IMR-90 (cell line): Measurements from ENCODE around the gene INO80E. TPM values are rescaled to one million over a fixed set of nuclear protein-coding genes. Genes with fewer than 3 reads are reported as not detected.

Experiments used
- ATAC-seq: fragments of 200-7000 bp; cut with Tn5 transposase; 2 replicates; pipeline ENCODE4 v1.9.1; 2020; ENCODE audit warnings: low read depth, mild to moderate bottlenecking, moderate library complexity
- BruUV-seq: library from RNA; stranded (reverse); fragments of 400-500 nt; replicated peaks from 2 replicates; lab custom pipeline; 2021; lab: Mats Ljungman, UMichigan
- CTCF ChIA-PET: fragments of 300-600 bp; formaldehyde crosslinking; extraction: SDS; loops from one replicate; lab custom pipeline; 2021; ENCODE audit warnings: antibody characterized with exemption; lab: Yijun Ruan, JAX
- POLR2A ChIA-PET: fragments of 300-600 bp; sonication (Branson Sonifier 250); formaldehyde crosslinking; loops from one replicate; lab custom pipeline; 2022; ENCODE audit warnings: antibody characterized with exemption; ENCODE audit not compliant: unreplicated experiment; lab: Charles Lee
- DNase-seq: peaks from one replicate; pipeline ENCODE4 v3.0.0; 2013
- H2AFZ ChIP-seq: replicated peaks from 2 replicates; pipeline ENCODE3; 2013; ENCODE audit warnings: low read length, mild to moderate bottlenecking; ENCODE audit not compliant: poor library complexity
- H2AK5ac ChIP-seq: 2 replicates; pipeline ENCODE4 v1.6.1; 2013; ENCODE audit warnings: low read depth, low read length, inconsistent platforms
- H2AK9ac ChIP-seq: replicated peaks from 2 replicates; pipeline ENCODE3; 2013; ENCODE audit warnings: mild to moderate bottlenecking, low read depth, low read length, moderate library complexity; ENCODE audit not compliant: poor library complexity
- H2BK120ac ChIP-seq: 2 replicates; pipeline ENCODE4 v1.6.1; 2013; ENCODE audit warnings: low read depth, low read length, inconsistent platforms
- H2BK15ac ChIP-seq: 3 replicates; pipeline ENCODE4 v1.6.1; 2013; ENCODE audit warnings: low read depth, low read length, inconsistent platforms
- H2BK20ac ChIP-seq: 2 replicates; pipeline ENCODE4 v1.6.1; 2013; ENCODE audit warnings: low read depth, mild to moderate bottlenecking, inconsistent platforms, low read length, moderate library complexity
- H2BK5ac ChIP-seq: 2 replicates; pipeline ENCODE4 v1.6.1; 2013; ENCODE audit warnings: mild to moderate bottlenecking, low read depth, low read length, inconsistent platforms; ENCODE audit not compliant: poor library complexity, severe bottlenecking
- H3K14ac ChIP-seq: replicated peaks from 2 replicates; pipeline ENCODE4 v1.6.1; 2013; ENCODE audit warnings: low read depth, low read length, inconsistent platforms
- H3K18ac ChIP-seq: 2 replicates; pipeline ENCODE4 v1.6.1; 2013; ENCODE audit warnings: low read depth, low read length, control low read depth
- H3K23ac ChIP-seq: 2 replicates; pipeline ENCODE4 v1.6.1; 2013; ENCODE audit warnings: low read depth, low read length, inconsistent platforms
- H3K27ac ChIP-seq: 2 replicates; pipeline ENCODE4 v1.5.1; 2013; ENCODE audit warnings: mild to moderate bottlenecking, control low read depth, low read length; ENCODE audit not compliant: insufficient read depth
- H3K27me3 ChIP-seq: 2 replicates; pipeline ENCODE4 v1.6.1; 2013; ENCODE audit warnings: low read length; ENCODE audit not compliant: control insufficient read depth, insufficient read depth
- H3K36me3 ChIP-seq: 2 replicates; pipeline ENCODE4 v1.6.1; 2013; ENCODE audit warnings: low read length, mixed read lengths; ENCODE audit not compliant: control insufficient read depth, insufficient read depth
- H3K4ac ChIP-seq: 2 replicates; pipeline ENCODE4 v1.6.1; 2013; ENCODE audit warnings: low read depth, low read length, inconsistent platforms
- H3K4me1 ChIP-seq: 2 replicates; pipeline ENCODE4 v1.6.1; 2013; ENCODE audit warnings: low read length, mixed read lengths; ENCODE audit not compliant: control insufficient read depth, insufficient read depth
- H3K4me2 ChIP-seq: 2 replicates; pipeline ENCODE4 v1.6.1; 2013; ENCODE audit warnings: low read depth, mild to moderate bottlenecking, control low read depth, low read length, moderate library complexity
- H3K4me3 ChIP-seq: 2 replicates; pipeline ENCODE4 v1.5.1; 2013; ENCODE audit warnings: low read depth, mild to moderate bottlenecking, control low read depth, low read length, moderate library complexity; ENCODE audit not compliant: insufficient read depth
- H3K56ac ChIP-seq: 2 replicates; pipeline ENCODE4 v1.6.1; 2013; ENCODE audit warnings: low read length, inconsistent platforms; ENCODE audit not compliant: insufficient read depth; ENCODE audit errors: extremely low read depth
- H3K79me1 ChIP-seq, 2 experiments: 2 replicates each; pipeline ENCODE4 v1.6.1; 2013; ENCODE audit warnings: low read length in 2 of 2, inconsistent platforms in 1 of 2, low read depth in 1 of 2
- H3K9ac ChIP-seq: 2 replicates; pipeline ENCODE4 v1.6.1; 2013; ENCODE audit warnings: low read depth, low read length, control low read depth
- H3K9me1 ChIP-seq: 2 replicates; pipeline ENCODE4 v1.6.1; 2013; ENCODE audit warnings: low read length, inconsistent platforms; ENCODE audit not compliant: insufficient read depth
- H3K9me3 ChIP-seq: 2 replicates; pipeline ENCODE4 v1.6.1; 2013; ENCODE audit warnings: low read length; ENCODE audit not compliant: control insufficient read depth, insufficient read depth
- H4K20me1 ChIP-seq: 2 replicates; pipeline ENCODE4 v1.6.1; 2013; ENCODE audit warnings: low read length, inconsistent platforms; ENCODE audit not compliant: insufficient read depth
- H4K5ac ChIP-seq: 2 replicates; pipeline ENCODE4 v1.6.1; 2013; ENCODE audit warnings: mild to moderate bottlenecking, low read depth, low read length, control low read depth
- H4K8ac ChIP-seq, 2 experiments: 2 replicates each; pipeline ENCODE4 v1.6.1; 2013; ENCODE audit warnings: low read depth in 2 of 2, low read length in 2 of 2, control low read depth in 1 of 2, inconsistent platforms in 1 of 2
- H4K91ac ChIP-seq: 2 replicates; pipeline ENCODE4 v1.6.1; 2013; ENCODE audit warnings: low read depth, low read length, inconsistent platforms; ENCODE audit not compliant: insufficient read depth
- CHD1 ChIP-seq: IDR thresholded peaks from 2 replicates; pipeline ENCODE4 v1.6.1; 2012; ENCODE audit warnings: low read depth, low read length, improper control_type of control experiment
- RCOR1 ChIP-seq: IDR thresholded peaks from 2 replicates; pipeline ENCODE4 v1.6.1; 2012; ENCODE audit warnings: mild to moderate bottlenecking, low read length, improper control_type of control experiment; ENCODE audit not compliant: insufficient replicate concordance
- SMC3 ChIP-seq: fragments of 150-350 bp; IDR thresholded peaks from 2 replicates; pipeline ENCODE4 v1.6.1; 2016; ENCODE audit warnings: low read depth, mild to moderate bottlenecking, antibody characterized with exemption, low read length, moderate library complexity
- WGBS, 2 experiments: methylation state at CpG; one replicate each; pipeline versions ENCODE4 v1.1.5 to v1.1.7; 2013; ENCODE audit warnings: missing lambda C conversion rate in 2 of 2; ENCODE audit not compliant: insufficient read length in 1 of 2; ENCODE audit errors: extremely low coverage in 2 of 2; 5-methylcytosine and 5-hydroxymethylcytosine counted together
- dilution Hi-C: fragments of 300-500 bp; cut with HindIII; formaldehyde crosslinking; loops from one replicate; pipeline ENCODE4 v1.14.3; 2018; ENCODE audit warnings: low sequenced_read_pairs; ENCODE audit not compliant: unreplicated experiment
- in situ Hi-C: fragments of 300-500 bp; cut with MboI; formaldehyde crosslinking; loops from 3 replicates; pipeline ENCODE4 v1.14.3; 2019; ENCODE audit warnings: low sequenced_read_pairs, inconsistent platforms, mixed read lengths
- intact Hi-C: fragments of 100-400 bp; cut with micrococcal nuclease; formaldehyde crosslinking; loops from 2 replicates; pipeline ENCODE4 v1.10.0; 2022
- polyA plus RNA-seq, 3 experiments: library from polyadenylated mRNA; depleted of rRNA; stranded (reverse); fragments of >200 nt; gene quantifications; 2 replicates each; pipeline ENCODE4 v1.2.3, GENCODE V29; 2012; ENCODE audit warnings: low replicate concordance in 1 of 3
- total RNA-seq: library from RNA; depleted of rRNA; stranded (reverse); fragments of >200 nt; gene quantifications from 2 replicates; pipeline ENCODE4 v1.2.3, GENCODE V29; 2012

Gene INO80E
- total and polyA plus RNA-seq, 2 of the 4 experiments (the other 2 are of a cell fraction): 40.9 to 42.1 TPM

DNA sequence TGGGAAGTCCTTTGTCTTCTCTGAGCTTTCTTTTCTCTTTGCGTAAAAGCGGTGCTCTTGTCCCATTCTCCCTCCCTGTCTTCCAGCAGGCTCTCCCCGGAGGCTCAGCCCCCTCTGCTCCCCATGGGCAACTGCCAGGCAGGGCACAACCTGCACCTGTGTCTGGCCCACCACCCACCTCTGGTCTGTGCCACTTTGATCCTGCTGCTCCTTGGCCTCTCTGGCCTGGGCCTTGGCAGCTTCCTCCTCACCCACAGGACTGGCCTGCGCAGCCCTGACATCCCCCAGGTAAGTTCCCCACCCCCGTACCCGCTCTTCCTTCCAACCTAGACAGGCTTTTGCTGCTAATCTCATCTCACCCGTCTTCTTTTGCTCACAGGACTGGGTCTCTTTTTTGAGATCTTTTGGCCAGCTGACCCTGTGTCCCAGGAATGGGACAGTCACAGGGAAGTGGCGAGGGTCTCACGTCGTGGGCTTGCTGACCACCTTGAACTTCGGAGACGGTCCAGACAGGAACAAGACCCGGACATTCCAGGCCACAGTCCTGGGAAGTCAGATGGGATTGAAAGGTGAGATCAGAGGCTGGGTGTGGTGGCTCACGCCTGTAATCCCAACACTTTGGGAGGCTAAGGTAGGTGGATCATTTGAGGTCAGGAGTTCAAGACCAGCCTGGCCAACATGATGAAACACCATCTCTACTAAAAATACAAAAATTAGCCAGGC, 32.9 kb upstream of the INO80E start:
- TF ChIP-seq CHD1: no peak
- TF ChIP-seq RCOR1: no peak
- no peak for TF ChIP-seq SMC3
- Histone ChIP-seq H3K14ac (peak overlapping the region; percentile 95), H4K20me1 (no peaks in the 10 kb centered on the region), H3K9me1 (peaks cover 5% of the 10 kb centered on the region; the same call in 1 of the 2 replicates), H2AK9ac (peak overlapping the region; percentile 99), H4K5ac (peak overlapping the region; percentile 95), H2BK20ac (no peak overlapping the region), H2BK5ac (peak overlapping the region; percentile 76), H2BK120ac (no peak overlapping the region), H3K56ac (0 out of 2 replicates have a peak overlapping the region, but pooled peaks have one; percentile 92), H4K8ac (peak overlapping the region; percentile 78 to 88), H3K36me3 (peaks cover 9% of the 10 kb centered on the region), H3K23ac (peak overlapping the region; percentile 98), H3K27ac (peak overlapping the region; percentile 81), H3K18ac (no peak overlapping the region), H3K4me3 (peak overlapping the region; percentile 55), H3K4me2 (peak overlapping the region; percentile 98), H2BK15ac (no peak overlapping the region), H3K79me1 (peaks cover 12 to 25% of the 10 kb centered on the region in 2 experiments; a peak in 3 of 4 replicates), H3K9me3 (no peaks in the 10 kb centered on the region), H3K9ac (peak overlapping the region; percentile 94), H3K4ac (peak overlapping the region; percentile 80), H3K27me3 (no peaks in the 10 kb centered on the region), H2AFZ (peak overlapping the region; percentile 97), H2AK5ac (peak overlapping the region; percentile 93), H4K91ac (peak overlapping the region; percentile 82), H3K4me1 (peaks cover 8% of the 10 kb centered on the region)
- ChIA-PET POLR2A (interaction anchor here (0.6 to 2.0 kb wide), 4 partner anchors 10 to 115 kb away, joined by 3 to 6 read pairs (median 5); partner anchors contain the start of genes SEZ6L2 and TAOK2), CTCF (no interaction called here)
- WGBS, 2 experiments: 94% methylated on average over 3 of the region's 14 CpGs; no CpG with 5 or more reads in 1 of the 2 experiments
- DNase-seq: no peak
- in situ Hi-C loops (no loop called here), dilution Hi-C loops (no loop called here), intact Hi-C loops (no loop called here)
- ATAC-seq: no peak
- BruUV-seq: no TSS peak
